Measurements from ENCODE around the gene ATP6V1B1. TPM values are rescaled to one million over a fixed set of nuclear protein-coding genes. Genes with fewer than 3 reads are reported as not detected.

ATP6V1B1 gene
- total and polyA plus RNA-seq, 9 of the 15 experiments (the other 6 are each of a cell fraction or from before 2014, with no cell fraction given): not detected

GRCh38 chr2:71005271-71006202 is 69.8 kb downstream of the ATP6V1B1 start (continued):
- TF ChIP-seq, protein P1, sequence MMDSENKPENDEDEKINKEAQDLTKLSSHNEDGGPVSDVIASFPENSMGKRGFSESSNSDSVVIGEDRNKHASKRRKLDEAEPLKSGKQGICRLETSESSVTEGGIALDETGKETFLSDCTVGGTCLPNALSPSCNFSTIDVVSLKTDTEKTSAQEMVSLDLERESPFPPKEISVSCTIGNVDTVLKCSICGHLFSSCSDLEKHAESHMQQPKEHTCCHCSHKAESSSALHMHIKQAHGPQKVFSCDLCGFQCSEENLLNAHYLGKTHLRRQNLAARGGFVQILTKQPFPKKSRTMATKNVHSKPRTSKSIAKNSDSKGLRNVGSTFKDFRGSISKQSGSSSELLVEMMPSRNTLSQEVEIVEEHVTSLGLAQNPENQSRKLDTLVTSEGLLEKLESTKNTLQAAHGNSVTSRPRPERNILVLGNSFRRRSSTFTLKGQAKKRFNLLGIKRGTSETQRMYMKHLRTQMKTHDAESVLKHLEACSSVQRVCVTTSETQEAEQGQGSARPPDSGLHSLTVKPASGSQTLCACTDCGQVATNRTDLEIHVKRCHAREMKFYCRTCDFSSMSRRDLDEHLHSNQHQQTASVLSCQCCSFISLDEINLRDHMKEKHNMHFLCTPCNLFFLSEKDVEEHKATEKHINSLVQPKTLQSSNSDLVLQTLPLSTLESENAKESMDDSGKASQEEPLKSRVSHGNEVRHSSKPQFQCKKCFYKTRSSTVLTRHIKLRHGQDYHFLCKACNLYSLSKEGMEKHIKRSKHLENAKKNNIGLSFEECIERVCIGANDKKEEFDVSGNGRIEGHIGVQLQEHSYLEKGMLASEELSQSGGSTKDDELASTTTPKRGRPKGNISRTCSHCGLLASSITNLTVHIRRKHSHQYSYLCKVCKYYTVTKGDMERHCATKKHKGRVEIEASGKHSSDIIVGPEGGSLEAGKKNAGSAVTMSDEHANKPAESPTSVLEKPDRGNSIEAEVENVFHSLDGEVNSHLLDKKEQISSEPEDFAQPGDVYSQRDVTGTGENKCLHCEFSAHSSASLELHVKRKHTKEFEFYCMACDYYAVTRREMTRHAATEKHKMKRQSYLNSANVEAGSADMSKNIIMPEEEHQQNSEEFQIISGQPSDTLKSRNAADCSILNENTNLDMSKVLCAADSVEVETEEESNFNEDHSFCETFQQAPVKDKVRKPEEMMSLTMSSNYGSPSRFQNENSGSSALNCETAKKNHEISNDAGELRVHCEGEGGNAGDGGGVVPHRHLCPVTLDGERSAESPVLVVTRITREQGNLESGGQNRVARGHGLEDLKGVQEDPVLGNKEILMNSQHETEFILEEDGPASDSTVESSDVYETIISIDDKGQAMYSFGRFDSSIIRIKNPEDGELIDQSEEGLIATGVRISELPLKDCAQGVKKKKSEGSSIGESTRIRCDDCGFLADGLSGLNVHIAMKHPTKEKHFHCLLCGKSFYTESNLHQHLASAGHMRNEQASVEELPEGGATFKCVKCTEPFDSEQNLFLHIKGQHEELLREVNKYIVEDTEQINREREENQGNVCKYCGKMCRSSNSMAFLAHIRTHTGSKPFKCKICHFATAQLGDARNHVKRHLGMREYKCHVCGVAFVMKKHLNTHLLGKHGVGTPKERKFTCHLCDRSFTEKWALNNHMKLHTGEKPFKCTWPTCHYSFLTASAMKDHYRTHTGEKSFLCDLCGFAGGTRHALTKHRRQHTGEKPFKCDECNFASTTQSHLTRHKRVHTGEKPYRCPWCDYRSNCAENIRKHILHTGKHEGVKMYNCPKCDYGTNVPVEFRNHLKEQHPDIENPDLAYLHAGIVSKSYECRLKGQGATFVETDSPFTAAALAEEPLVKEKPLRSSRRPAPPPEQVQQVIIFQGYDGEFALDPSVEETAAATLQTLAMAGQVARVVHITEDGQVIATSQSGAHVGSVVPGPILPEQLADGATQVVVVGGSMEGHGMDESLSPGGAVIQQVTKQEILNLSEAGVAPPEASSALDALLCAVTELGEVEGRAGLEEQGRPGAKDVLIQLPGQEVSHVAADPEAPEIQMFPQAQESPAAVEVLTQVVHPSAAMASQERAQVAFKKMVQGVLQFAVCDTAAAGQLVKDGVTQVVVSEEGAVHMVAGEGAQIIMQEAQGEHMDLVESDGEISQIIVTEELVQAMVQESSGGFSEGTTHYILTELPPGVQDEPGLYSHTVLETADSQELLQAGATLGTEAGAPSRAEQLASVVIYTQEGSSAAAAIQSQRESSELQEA (IDR thresholded peaks at IDR 0.05; ENCODE audit: low read depth): no peak
- TF ChIP-seq ZNF592 (IDR thresholded peaks at IDR 0.05): no peak
